Kidney glomerular epithelial cell (primary cell): ENCODE measurements around the gene SLC15A3.
"Not testable (repeated sequence)": the region's sequence is repeated elsewhere in the genome, so short reads cannot be mapped to it uniquely, and the experiment has no call there.

Experiments used
- DNase-seq: peaks from one replicate; lab custom pipeline; 2025; lab: John Stamatoyannopoulos, UW

SLC15A3 gene

DNA sequence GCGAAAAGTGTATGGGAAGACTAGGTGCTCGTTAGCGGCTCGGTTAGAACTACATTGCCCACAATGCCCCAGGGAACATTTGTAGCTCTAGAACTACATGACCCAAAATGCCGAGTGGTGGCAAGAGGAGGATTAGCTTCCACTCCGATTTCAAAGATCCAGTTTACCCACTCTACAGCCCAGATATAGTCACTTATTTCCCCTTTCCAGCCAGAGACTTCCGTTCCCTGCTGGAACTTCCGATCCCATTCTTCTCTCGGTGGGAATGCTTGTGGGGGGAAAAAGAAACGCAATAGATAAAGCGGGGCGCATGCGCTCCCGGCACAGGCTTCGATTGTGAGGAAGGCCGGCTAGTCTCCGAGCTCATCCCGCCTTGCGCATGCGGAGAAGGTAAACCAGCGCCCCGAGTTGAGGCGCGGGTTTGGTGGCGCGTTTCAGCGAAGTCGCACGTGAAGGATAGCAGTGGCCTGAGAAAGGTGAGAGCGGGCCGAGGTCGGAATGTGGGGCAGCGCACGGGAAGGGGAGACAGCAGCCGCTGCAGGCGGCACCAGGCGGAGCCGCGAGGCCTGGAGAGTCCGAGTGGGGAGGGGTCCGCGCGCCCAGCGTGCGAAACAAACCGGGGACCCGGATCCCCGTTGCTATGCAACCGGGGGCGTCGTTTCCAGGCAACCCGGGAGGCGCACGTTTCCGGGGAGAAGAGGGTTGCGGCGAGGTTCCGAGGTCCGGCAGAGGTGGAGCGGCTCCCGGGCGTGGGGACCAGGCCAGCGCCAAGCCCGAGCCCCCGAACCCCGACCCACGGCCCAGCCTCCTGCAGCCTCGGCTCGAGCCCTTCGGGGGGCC is 38.0 kb downstream of the SLC15A3 start, which contains the start of gene TMEM109:
Gene TMEM109, plus strand, starts transcription at position 366 of the 840 bp plus-strand sequence. CDS start 5,536 bp downstream, outside the sequence.
- peak; percentile 86 for DNase-seq

DNA sequence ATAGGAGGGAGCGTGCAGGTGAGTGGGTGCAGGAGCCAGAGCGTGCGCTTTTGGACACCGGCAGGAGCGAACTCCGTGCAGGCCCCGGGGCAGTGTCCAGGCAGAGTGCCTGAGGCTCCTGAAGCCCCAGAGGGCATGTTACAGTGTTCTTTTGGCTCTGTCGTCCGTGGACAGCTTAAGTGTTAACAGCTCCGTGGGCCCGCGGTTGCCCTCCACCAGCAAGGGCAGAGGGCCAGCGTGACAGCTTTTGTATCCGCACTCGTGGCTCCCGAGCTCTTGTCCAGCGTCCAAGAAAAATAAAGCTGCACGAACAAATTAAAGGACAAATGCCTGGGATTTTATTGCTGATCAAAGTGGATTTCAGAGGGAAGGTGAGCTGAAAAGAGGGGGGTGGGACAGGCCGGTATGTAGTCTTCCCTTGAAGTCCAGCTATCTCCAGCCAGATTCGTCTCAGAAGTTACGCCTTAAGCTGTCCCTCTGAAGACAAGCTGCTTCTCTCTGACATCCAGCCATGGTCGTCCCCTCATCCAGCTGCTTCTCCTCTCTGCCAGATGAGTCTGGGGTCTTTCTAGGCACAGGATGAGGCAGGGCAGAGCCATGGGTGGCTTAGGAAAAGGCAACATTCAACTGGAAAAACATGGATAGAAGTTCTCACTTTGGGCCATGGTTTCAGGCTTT is 39.0 kb downstream of the SLC15A3 start:
- no peak for DNase-seq

DNA sequence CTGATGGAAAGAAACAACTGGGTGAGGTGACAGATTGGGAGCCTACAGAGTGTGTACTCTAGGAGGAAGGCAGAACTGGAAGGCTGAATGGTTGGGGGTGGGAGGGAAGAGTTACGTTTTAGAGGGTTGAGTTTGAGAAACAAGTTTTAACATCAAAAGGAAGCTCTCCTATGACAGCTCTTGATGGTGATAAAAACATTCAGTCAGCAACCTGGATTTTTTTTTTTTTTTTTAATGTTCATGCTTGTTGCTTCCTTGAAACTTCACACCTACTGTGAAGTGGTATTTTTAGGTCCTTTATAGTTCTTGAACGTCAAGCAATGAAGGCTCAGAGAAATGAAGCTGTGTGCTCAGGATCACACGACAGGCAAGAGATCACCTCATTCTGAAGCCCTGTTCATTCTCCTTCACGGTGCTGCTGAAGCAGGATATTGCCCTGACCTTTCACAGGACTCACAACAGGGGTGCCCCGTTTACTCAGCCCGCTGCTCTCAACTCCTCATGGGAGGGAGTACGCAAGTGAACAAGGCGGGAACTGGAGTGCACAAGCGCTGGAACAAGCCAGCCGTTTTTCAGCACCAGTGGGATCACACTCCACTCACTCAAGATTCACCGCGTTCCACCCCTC is 39.6 kb downstream of the SLC15A3 start:
- no peak for DNase-seq

DNA sequence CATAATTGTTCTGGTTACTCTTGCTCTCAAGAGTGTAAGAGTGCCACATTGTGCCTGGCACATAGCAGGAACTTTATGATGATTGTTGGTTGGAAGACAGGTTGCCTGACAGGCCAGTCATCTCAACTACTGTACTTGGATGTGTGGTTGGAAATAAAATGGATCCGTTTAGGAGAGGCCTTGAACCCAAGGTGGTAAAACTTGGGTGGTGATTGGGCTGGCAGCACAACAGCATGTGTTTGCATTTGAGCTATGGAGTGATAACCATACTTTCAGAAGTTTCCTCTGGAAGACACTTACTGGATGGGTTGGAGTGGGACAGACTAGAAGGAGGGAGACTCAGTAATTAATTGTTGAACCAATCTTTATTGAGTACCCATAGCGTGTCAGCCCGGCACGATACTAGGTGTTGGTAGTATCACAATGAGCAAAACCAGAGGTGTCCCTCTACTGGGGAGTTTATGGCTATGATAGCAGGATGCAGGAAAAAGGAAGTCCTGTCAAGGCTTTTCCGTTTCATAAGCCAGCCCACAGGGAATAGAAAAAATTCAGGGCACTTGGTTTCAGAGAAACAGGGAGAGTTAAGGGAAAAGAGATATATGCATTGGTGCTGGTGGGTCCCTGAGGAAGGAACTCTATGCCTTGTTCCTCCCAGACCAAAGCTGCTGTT is 41.1 kb downstream of the SLC15A3 start:
- DNase-seq: no peak

DNA sequence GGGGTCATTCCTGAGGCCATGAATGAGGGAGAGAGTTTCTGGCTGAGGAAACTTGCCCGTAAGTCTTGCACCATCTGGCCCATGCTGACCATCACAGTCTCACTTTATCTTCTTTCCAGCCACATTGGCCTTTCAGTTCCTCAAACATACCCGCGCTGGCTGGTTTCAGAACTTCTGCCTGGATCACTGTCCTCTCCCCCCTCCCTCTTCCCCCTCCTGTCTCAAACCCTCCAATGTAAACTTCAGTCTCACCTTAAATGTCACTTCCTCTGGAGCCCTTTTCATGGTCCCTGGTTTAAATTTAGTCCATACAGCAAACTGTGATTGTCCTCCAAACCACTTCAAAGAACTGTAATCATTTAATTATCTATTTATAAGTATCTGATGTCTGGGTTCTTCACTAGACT is 41.7 kb downstream of the SLC15A3 start:
- DNase-seq: no peak

DNA sequence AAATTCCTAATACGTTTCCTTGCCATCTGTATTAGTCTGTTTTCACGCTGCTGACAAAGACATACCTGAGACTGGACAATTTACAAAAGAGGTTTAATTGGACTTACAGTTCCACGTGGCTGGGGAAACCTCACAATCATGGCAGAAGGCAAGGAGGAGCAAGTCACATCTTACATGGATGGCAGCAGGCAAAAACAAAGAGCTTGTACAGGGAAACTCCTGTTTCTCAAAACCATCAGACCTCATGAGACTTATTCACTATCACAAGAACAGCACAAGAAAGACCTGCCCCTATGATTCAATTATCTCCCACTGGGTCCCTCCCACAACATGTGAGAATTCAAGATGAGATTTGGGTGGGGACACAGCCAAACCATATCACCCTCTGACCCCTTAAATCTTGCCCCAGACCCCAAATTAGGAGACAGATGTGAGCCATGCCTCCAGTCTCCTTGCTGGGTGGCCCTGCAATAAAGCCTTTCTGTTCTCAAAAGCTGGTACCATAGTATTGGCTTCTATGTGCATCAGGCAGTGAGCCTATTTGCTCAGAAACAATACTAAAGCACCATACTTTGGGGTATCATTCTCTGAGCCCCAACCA is 42.2 kb downstream of the SLC15A3 start:
- DNase-seq: not testable (repeated sequence)

DNA sequence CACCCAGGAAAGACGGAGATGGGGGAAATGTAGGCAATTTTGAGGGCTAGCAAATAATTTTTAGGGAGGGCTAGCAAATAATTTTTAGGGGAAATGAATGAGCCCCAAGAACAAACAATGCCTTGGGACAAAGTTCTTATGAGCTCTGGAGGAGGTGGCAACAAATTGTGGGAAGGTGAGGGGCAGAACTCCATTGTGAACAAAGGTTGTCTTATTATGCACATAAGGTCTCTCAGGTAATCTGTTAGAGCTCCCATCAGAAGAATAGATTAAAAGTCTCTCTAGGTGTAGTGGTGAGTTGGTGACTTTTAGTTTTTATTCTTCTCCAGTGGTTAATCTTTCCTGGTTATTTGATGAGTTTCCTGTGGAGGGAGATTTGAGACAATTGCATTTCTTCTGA is 43.2 kb downstream of the SLC15A3 start:
- DNase-seq: no peak

DNA sequence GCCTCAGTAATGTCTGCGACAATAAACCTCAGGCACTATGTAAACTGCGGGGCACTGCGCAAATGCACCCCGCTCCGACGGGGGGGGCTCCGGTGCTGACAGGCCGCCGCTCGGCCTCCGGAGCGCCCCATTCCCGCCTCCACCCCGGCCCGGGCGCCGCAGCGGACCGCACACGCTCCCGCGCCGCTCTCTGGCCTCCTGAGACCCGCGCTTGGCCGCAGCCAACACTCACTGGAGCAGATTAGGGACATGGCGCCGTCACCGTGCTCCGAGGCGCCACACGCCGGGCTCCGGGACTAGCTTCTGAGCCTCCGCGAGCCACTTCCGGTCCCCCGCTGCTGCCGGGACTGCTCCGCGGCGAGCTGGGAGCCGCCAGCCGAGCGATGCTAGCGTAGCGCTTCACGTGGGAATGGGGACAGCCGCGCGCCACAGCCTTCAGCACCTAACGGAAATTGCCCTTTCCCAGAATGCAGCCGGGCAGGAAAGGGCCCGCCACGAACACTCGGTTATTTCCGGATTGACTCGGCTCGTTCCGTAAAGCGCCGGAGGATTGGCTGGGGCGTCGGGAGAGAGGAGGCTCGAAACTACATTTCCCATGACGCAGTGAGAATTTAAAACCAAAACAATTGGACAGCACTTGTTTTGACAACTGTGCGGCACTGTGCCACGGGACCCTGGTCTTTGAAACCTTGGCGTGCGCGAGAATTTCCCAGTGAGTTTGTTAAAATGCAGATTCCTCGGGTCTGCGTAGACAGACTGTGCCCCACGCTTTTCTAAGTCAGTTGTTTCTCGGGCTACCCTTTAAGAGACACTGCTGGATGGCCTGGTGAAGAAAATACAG is 45.6 kb downstream of the SLC15A3 start, which contains the start of gene PRPF19:
Gene PRPF19, minus strand, starts transcription at position 454 of the 841 bp plus-strand sequence. Its CDS starts 203 bp downstream, at position 251.
- DNase-seq: peak; percentile 95

DNA sequence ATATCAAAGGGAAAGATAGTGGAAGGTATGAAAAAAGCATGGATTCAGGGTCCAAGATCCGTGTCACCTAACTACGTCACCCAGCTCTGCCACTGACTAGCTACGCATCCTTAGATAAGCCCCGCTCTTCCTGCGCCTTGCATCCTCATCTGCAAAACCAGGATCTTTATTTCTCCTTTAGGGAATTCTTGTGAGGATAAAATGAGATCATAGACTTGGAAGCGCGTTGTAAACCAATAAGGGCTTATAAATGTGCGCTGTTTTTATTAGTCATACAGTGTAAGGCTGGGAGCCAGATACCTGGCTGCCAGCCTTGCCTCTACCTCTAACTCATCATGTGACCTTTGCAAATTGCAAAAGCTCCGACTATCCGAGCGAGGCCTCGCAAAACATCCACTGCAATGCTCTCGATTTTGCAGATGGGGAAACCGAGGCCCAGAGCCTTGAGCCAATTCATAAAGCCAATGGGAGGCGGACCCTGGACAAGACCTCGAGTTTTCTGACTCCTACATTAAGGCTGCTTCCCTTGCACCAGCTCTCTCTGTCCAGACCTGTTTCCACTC is 46.3 kb downstream of the SLC15A3 start:
- DNase-seq: peak; percentile 43

DNA sequence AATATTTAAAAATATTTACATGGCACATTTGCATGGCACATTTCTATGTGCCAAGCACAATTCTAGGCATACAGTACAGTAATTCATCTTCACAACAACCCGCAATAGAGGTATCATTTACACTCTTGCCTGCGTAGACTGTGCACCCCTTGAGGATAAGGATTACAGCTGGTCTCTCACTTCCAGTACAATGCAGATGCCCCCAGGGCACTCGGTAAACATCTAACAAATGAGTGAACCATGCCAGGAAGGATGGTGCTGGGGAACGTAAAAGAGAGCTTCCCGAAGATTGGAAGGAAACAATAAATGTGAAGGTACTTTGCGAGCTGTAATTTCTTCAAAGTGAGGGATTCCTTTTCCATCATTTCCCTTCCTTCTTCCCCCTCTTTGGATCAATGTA is 46.9 kb downstream of the SLC15A3 start:
- no peak for DNase-seq

DNA sequence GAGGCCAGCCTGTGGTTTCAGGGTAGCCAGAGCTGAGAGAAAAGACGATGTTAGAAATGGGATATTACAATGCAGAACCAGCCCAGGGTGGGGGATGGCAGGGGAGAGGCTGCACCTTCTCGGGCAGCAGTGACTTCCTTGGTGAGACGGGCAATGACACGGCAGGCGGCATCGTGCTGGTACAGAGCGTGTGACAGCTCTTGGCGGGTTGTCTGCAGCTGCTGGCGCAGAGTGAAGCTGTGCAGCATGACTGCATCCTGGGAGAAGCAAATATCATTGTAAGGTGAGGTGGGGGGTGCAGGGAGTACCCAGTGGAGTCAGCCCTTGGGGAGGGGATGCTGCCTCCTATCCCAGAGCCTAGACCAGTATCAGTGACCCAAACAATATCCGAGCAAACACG is 49.4 kb downstream of the SLC15A3 start:
- DNase-seq: no peak

DNA sequence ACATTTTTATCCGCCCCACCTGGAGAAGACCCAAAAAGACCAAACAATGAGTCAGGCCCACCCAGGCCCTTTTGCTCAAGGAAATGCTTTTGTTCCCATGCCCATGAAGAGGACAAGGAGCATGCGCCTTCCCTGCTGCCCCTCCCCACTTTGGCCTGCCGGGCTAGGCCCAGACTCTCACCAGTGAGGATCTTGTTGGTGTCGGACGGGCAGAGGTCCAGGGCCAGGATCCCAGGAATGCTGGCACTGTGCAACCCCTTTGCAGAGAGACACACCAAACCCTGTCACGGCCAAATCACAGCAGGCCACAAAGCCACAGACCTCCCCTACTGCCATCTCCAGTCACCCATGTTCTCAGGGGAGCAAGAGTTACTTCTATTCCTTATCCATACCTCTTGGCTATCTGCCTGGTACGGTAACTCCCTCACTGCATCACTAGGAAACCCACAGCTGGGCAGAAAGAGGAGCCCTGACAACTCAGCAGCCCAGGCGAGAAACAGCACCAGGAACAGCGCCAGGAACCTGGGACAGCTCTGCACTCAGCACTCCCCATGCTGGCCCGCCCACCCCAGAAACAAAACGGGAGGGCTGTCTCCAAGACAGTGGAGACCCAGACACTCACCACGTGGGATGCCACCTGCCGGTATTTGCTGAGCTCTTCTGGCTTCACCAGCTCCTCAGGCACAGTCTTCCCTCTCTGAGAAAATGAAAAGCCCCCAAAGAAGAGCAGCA is 51.1 kb downstream of the SLC15A3 start:
- no peak for DNase-seq

DNA sequence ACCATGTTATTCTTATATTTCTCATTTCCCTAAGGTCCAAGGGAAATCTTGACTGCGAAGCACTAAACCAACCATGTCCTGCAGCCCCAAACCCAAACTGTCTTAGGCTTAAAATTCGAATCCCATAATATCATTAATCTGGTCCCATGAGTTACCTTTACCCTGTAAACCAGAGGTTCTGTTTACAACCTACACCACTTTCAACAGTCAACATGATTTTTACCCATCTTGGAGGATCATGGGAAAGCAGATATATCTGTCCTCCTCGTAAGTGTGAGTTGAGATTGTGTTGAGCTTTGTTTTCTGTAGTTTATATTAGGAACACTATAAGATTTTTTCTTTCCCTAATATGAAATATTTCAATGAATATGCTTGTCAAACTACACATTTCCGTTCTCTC is 52.0 kb downstream of the SLC15A3 start:
- no peak for DNase-seq

DNA sequence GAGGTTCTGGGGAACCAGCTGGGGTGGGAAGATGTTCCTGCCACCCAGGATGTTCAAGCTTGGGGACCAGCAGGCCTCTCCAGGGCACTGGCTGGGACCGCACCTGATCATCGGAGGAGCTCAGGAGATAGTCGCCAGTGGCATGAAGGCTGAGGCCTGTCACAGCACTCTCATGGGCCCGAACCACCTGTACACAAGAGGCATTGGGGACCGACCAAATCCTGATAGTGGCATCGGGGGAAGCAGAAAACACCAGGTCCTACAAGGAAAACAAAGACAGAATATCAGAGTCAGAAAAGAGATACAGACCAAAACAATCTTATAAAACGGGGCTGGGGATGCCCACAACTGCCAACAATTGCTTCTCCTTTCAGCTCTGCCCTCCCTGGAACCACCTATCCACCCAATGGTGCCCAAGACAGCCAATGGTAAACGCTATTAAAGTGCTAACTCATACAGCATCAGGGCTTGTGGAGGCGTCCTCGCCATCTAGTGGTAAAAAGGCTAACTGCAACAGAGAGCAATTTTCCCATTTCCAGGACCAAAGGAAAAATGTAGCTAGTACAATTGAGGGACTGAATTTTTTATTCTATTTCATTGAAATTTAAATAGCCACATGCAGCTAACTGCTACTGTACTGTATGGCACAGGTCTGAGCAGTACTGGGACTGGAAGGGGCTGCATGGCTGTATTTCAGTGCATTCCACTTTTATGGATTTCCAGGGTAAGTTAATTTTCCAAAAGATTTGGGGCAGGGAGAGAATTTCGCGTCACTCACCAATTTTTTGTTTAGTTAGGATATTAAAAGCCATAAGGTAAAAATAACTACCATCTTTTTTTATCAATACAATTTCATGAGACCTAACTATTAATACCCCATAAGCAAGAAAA is 52.7 kb downstream of the SLC15A3 start:
- peak; percentile 45 for DNase-seq

DNA sequence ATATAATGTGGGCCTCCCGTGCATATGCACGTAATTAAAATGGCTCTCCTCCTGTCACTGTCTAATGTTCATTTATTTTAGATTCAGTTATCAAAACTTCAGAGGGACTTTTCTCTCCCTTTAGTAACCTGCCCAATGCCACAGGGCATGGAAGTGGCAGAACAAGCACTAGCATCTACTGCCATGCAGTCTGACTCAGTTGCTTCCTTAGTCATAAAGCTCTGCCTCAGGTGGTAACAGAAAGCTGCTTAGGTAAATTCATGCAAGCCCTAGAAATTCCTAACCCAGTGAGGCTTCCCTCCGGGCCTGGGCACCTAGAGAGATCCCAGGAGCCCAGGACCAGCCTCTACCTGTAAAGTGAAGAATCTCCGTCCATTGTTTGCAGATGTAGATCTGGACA is 54.5 kb downstream of the SLC15A3 start:
- no peak for DNase-seq

DNA sequence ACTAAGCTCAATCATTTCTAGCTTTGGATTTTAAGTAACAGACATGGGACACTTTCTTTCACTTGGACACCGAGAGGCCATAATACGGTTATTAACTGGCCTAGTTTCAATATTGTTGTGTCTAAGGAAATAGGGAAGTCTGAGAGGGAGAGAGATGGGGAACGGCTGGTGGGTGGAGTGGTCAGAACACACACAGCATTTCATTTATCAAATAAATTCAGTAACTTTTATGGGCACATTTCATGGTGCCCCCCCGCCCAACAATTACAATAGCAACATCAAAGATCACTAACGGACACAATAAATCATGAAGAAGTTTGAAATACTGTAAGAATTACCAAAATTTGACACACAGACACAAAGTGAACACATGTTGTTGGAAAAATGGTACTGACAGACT is 56.3 kb downstream of the SLC15A3 start:
- DNase-seq: no peak

DNA sequence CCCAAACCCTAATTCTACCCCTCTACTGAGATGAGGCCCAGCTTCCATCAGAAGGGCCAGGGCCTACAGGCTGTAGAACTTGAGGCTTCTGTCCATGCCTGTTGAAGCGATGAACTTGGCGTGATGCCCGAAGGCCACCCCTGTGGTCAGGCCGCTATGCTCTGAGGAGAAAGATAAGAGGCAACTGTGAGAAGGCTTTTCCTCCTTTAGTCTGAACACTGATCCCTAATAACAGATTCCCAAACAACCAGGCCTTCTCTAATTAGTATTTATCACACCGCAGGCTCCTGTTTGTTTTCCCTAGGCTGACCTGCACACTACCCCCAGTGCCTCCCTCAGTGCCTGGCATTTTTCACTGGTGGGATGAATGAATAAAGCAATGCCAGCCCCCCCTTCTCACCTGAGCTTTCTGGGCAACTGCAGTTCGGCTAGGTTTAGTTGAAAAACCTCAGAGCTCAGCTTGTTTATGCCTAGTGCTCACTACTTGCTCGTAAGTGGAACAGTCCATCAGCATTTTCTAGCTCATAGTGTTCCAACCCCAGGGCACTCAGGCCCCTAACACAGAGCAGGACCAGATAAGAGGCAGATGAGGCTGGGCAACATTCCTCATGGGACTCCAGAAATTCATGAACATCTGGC is 60.8 kb downstream of the SLC15A3 start:
- no peak for DNase-seq

DNA sequence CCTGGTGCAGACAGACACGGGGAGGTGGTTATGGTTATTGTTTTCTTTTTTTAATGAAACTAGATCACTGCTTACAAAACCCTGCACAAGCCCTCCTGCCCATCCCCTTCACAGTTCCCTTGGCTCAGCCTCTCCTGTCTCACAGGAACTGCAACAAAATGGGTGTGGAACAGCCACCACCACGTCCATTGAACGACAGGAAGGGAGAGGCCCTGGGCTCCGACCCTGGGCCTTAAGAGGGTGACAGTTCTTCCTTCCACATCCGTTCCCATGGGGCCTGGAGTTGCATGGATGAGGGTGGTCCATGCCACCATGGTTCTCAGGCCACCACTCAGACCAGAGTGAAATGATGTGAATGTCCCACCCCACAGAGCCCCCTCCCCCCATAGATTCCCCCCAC is 61.3 kb downstream of the SLC15A3 start:
- no peak for DNase-seq
